OCI-M1 (cell line): ENCODE data around the gene ASTL.
"Not testable (repeated sequence)": the region's sequence is repeated elsewhere in the genome, so short reads cannot be mapped to it uniquely, and the experiment has no call there.

Source experiments
- DNase-seq: peaks from one replicate; lab custom pipeline; 2025; lab: John Stamatoyannopoulos, UW

The ASTL gene

DNA sequence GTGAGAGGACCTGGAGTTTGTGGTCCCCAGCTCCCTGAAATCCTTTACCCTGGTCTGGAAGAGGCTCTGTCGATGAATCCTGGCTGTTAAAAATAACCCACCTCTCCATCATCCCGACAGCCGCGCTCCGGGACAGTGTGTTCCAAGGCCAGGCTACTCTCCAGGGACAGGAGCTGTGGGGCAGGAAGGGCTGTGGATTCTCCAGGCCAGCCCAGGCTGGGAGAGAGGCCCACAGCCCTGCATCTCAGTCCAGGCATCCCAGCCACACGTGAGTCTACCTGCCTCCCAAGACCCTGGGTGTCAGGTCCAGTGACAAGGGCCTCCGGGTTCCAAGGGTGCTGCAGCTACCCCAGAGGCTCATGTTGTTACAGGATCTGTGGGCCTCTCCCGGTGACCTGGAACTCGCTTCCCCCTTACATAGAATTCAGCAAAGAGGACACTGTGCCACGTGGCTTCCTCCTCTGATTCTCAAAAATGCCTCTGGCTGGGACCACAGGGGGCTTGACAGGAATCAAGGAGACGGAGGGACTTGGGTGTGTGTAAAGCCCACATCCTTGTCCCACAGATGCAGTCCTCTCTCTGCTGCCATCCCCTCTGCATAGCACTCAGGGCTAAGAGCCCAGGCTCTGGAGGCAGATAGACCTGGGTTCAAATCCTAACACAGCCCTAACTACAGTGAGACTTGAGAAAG, 39.3 kb downstream of the ASTL start:
- no peak for DNase-seq

DNA sequence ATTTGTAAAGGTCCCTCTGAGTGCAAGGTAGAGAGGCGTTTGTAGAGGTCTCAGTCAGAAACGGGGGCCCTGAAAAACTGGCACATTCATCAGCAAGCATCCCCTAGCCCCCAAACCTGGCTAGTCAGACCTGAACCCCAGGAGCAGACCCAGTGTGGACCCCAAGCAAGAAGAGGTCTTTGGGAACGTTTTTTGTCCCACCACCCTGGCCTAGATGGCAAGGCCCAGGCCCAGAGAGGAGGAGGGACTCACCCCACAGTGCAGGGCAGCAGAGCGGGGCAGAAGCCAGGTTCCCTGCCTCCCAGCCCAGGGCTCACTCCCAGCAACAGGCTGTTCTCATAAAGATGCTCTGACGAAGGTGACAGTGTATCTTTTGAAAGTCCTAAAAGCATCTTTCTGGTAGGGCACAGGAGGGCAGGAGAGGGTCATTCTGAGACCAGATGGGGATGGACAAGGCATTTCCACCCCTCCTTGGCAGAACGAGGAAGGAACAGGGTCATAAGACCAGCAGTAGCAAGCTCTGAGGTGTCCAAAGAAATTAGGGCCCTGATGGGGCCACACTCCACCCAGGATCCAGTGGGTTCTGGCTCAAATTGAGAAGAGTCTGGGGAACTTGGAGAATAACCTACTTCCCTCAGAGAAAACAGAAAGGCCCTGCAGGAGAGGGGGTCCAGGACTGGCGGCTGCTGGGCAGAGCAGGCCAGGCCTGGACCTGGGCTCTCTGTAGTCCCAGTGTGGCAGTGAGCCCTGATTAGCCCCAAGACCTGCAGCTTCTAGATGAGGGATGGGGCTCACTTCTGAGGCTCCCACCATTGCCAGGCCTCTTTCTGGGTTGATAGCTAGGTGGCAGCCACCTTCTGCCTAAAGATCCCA, 40.1 kb downstream of the ASTL start:
- DNase-seq, result no peak

DNA sequence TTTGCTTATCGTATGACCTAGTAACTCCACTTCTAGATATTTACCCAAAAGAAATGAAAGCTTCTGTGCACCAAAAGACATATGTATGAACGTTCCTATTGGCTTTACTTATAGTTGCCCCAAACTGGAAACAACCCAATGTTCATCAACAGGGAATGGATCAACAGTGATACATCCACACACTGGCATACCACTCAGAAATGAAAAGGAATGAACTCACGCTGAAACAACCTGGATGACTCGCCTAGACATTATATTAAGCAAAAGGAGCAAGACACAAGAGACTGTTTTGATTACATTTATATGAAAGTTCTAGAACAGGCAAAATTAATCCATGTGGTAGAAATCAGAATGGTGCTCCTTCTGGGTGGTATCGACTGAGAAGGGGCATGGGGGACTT, 40.9 kb downstream of the ASTL start:
- no peak for DNase-seq

DNA sequence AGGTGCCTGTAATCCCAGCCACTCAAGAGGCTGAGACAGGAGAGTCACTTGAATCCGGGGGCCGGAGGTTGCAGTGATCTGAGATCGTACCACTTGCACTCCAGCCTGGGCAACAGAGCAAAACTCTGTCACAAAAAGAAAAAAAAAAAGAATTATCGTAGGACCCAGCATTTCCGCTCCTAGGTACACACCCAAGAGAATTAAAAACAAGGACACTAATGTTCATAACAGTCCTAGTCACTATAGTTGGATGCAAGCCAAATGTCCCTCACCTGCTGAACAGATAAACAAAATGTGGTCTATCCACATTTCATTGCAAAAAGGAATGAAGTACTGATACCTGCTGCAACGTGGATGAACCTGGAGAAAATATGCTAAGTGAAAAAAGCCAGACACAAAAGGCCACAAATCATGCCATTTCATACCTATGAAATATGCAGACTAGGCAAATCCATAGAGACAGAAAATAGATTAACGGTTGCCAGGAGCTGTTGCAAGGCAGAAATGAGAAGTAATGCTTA, 43.1 kb downstream of the ASTL start:
- DNase-seq, result no peak

DNA sequence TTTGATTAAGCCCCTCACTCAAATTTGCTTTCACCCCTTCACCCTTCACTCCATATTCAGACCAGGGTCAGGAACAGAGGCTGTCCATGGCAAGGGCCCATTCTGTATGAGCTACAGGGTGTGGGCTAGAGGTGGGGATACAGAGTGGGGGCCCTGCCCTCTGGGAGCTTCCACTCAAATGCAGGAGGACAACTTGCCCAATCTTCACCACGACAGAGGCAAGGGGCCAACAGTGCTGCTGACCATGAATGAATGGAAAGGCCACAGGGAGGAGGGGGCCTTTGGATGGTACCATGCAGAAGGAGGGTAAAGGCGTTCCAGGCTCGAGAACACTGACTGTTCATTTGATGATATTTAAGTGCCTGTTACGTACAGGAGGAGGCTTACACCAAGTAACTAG, 44.8 kb downstream of the ASTL start:
- DNase-seq, result no peak

DNA sequence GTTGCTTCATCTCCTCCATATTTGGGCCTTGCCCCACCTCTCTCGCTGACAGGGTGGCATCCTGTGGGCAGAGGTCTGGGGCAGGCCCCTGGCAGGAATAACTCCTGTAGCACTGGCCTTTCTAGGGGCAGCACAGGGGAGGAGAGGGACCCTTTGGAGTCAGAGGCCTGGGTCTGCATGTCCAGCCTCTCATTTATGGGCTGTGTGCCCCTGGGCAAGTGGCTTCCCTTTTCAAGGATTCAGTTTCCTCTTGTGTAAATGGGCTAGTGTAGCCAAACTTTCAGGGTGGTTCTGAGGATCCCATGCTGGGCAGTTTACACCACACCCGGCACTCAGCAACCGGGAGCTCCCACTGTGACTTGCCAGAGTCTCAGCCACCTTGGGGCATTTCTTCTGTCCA, 45.4 kb downstream of the ASTL start:
- no peak for DNase-seq

DNA sequence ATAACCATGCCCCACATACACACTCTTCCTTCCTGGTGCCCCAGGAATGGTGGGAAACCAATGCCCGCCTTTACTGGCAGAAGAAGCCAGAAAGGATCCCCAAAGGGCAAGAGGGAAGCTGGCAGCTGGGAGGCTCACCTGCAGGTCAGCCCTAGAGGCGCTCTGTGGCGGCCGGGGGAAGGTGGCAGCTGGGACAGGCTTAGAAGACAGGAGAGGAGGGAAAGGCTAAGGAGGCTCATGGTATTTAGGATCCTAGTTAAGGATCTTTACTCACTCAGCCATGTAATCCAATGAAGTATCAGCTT, 45.8 kb downstream of the ASTL start:
- DNase-seq, result no peak

DNA sequence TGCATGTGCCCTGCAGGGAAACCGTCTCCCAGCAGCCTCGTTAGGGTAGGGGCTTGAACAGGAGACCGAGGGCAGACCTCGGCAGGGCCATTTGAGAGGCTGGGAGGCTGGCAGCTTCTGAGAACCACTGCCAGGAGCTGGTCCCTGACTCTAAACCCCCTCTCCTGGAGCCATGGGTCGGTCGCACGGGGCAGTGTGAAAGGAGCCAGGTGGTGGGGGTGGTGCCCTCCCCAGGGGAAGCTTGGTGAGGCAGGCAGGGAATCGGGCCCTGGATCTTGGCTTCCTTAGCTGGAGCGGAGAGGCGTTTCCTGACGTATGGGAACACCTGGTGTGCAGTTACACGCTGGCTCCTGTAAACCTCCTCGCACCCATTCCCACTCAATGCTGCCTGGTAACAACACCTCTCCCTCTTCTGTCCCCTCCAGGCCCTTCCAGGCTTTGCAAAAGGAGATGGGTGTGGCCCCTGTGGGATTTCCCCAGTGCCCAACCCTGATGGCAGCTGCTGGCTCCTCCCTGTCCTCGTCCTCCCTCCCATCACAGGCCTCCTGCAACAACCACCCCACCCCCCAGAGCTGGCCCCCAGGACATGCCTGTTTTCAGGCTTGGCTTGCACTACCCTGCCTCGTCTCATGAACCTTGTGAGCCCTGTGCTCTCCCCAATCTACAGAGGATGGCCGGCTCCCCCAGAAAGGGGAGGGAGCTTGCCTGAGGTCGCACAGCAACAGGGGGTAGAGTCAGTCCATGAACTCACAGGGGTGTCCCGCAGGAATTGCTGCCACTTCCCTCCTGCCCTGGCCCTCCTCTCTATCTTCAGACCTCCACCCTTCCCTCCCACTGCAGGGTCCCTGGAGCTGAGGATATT, 46.4 kb downstream of the ASTL start:
- DNase-seq, result no peak

DNA sequence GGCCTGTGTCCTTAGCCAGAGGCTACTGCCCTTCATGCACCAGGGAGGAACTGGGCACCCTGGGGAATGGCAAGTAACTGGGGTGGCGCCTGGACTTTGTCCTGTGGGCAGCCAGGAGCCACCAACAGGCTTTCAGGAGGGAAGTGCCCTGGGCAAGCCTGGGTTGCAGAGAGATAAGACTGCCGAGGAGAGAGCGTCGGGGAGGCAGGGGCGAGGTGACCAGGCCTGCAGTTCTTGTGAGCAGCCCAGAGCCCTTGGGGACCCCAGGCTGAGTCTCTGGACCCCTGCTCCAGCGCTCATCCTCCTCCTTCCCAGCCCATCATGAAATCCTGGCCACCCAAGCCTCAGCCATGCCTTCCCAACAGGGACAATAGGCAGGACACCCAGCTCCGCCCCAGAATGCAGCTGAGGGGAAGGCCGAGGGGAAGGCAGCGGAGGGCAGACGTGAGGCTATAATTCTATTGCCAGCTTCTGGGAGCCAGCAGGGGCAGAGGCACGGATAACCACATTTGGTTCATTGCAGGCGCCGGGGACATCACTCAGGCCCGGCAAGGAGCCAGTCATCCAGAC, 47.1 kb downstream of the ASTL start:
- DNase-seq, result no peak

DNA sequence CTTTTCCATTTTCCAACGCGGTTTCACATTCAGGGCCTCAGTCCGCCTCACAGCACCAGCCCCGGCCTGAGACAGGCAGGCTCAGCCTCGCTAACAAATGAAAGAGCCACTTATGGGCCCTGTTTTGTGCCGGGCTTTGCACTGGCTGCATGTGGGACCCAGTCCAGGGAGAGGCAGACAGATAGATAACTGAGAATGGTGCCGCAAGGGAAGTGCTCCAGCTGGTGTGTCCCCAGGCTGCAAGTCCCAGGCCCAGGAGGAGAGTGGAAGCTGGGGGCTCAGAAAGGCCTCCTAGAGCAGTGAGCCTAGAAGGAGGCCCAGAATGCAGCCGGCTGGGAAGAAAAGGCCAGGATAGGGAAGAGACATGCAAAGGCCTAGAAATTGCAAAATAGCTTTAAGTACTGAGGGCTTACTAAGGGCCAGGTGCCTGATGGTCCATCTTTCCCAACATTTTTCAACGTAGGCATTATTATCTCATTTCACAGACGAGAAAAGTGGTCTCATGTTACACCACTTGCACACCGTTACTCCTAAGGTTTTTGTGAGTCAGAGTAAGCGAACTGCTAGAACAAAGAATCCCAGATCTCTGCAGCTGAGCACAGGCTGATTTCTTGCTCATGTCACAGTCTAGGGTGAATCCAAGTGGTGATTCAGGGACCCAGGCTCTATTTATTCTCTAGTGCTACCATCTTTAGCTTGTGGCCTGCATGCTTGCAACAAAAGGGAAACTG, 47.9 kb downstream of the ASTL start:
- no peak for DNase-seq

DNA sequence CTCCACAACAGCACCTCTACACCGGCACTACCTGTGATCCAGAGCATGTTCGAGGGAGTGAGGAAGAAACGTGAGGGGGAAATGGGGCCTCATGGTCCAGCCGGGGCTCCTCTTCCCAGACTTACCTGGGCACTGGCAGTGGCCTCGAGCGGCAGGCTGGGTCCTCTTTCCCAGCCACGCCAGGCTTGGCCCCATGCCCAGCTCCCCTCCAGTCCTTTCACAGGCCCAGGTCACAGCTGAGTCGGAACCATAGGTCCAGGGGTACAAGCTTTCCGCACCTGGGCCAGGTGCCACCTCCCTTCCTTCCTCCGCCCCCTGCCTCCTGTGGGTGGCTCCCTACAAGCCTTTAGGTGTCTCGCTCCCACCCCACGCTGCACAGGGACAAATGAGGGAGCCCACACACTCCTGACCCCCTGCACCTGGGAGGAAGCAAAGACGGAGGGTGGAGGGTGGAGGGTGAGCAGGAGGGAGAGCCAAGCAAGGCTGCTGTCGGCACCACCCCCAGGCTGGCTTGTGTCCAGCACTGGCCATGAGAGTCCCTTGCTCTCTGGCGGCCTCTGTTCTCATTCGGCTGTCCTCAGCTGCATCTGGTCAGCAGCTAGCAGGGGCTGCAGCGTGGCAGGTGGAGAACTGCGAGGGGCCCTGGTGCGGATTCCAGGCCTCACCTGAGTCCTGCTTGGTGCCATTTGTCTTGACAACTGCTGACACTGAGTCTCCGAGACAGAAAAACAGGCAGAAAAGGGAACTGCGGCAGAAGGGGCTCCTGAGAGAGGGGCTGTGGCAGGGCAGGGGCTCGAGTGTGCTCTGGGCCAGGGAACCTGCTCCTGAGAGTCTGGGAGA, 48.7 kb downstream of the ASTL start:
- no peak for DNase-seq

DNA sequence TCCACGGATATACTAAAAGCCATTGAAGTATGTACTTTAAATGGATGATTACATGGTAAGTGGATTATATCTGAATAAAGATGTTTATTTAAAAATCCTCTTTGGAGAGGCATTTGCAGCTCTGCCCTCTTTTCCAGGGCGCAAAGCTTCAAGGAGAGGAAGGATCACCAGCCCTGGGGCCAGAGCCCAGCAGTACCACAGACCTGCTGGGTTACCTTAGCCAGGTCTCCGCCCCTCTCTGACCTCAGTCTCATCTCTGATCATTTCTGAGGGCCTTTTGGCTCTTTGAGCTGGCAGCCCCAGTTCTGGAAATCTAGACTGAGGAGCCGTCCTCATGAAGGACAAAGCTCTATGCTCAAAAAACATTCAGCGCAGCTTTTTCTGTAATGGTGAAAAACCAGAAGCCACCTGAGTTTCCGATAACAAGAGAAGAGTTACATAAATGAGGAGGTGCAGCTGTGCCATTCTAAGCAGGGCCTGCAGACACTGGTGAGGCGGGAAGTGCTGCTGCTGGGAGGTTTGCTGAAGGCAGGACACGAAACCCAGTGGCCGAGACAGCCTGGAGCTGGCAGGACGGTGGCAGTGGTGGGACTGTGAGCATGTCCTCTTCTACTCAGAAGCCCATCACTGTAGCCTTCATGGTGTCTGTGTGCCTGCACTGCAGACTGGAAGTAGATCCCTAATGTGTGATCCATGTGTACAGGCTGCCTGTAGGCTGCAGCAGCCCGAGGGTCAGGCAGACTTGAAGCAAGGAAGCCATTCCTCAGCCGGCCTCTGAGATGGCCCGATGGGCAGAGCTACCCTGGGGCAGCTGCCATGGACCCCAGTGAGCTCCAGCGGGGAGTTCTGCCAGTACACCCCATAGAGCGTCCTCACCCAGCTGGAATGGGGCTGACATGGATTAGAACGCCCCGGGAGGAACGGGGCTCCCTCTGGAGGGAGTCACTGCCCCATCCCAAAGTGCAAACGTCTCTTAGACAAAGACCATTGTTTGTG, 49.7 kb downstream of the ASTL start:
- DNase-seq, result no peak

DNA sequence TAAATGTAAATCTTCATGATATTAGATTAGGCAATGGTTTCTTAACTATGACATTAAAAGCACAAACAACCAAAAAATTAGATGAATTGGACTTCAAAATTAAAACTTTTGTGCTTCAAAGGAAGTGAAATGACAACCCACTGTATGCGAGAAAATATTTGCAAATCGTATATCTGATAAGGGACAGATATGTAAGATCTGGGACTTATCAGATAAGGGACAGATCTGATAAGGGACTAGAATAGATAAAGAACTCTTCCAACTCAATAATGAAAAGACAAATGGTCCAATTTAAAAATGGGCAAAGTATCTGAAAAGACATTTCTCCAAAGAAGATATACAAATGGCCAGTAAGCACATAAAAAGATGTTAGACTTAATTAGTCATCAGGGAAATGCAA, 51.2 kb downstream of the ASTL start:
- no peak for DNase-seq

DNA sequence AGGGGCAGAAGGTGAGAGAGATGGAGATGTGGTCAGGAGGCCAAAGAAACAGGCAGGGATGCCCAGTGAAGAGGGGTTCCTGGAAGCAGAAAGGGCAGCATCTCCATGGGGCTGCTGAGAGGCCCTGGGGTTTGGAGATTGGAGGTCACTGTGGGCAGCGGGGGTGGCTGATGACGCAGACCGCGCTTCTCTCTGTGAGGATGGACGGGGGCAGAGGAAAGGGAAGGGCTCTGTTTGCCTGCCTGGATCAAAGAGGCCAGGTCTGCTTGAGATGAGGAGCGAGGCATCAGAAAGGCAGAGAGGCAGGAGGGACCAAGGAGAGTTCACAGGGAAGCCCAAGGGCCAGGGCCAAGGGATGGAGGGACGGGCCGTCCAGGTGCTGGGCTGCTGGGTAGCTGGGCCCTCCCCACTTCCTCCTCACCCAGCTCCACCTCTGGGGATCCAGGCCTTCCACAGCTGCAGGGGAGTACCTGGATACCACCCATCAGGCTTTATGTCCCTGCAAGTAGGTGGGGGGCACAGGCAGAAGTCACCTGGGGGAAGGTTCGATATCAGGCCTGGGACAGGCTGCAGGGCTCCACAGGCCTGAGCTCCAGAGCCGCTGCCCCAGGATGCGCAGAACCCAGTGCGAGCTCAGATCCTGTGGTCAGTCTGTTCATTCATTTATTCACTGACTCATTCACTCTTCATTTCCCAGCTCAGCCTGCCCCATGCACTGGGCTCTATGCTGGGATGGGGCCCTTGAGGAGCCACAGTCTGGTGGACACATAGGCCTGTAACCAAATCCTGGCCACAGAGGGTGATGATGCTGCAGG, 52.6 kb downstream of the ASTL start:
- no peak for DNase-seq

DNA sequence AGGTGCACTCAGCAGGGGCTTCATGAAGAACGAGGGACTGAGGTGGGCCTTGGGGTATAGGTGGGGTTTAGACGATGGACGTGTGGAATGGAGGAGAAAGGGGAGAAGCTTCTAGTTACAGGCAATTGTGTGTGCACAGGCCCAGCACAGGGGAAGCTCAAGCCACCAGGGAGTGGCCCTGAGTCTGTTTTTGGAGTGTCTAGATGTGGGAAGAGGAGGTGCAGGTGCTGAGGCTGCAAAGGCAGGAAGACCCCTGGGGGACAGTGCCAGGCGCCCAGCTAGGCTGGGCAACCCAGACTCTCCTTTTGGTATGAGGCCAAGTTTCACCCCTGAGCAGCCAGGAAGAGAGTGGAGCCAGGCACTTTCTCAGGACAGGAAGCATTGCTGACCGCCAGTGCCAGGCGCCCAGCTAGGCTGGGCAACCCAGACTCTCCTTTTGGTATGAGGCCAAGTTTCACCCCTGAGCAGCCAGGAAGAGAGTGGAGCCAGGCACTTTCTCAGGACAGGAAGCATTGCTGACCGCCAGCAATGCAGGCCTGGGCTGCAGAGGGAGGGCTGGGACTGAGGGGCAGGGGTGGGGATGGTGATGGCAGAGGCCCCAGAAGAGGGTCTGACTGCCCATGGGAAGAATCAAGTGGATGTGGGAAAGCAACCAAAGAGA, 53.3 kb downstream of the ASTL start:
- DNase-seq, result not testable (repeated sequence)

DNA sequence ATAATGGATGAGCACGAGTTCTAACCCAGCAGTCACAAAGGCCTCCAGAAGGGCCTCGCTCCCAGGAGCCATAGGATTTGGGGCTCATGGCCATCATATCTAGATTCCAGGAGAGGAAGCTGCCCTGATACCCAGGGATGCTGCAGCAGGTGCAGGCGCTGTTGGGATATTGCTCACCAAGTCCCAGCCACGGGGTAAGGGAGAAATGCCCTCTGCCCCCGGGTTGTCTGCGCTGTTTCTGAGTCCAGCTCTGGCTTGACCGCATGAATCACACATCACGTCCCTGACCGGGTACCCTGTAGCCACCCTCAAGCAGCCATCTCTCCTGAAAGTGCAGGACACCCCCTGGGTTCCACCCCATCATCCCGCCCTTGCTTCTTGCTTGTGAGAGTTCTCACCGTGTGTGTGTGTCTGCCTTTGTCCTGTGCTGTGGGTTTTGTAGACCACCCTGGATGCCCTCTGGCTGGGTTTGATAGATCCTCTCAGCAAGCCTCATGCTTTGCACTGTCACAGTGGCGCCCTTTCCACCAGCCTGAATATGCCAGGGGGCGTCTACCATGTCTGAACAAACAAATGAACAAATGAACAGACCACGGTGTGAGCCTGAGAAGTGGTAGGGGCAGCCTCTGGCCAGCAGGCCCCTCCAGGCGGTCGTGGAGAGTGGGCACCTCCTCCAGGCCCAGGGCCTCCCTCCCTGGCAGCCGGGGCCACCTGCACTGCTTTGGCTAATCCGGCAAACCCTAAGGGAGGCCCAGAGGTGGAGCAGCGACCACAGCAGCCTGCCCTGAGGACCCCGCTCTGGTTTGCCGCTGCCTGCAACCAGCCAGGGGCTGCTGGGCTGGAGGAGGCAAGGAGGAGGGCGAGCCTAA, 54.1 kb downstream of the ASTL start:
- no peak for DNase-seq
